Karpas-422 (cell line): ENCODE data around the gene GOT1. TPM values are rescaled to one million over a fixed set of nuclear protein-coding genes. Genes with fewer than 3 reads are reported as not detected.

ENCODE experiments used
- DNase-seq: peaks from one replicate; pipeline ENCODE4 v3.0.0-alpha.2; 2015
- H2AFZ ChIP-seq: fragments of 200-600 bp; sonication (generic); 2 replicates; pipeline ENCODE4 v1.6.1; 2014; ENCODE audit warnings: antibody characterized with exemption, low read length, mixed read lengths
- H3K27ac ChIP-seq: fragments of 200-600 bp; sonication (generic); 2 replicates; pipeline ENCODE4 v1.5.1; 2014; ENCODE audit warnings: mild to moderate bottlenecking, low read length, moderate library complexity
- H3K27me3 ChIP-seq: fragments of 200-600 bp; sonication (generic); 2 replicates; pipeline ENCODE4 v1.6.1; 2014; ENCODE audit warnings: low read length, mixed read lengths
- H3K36me3 ChIP-seq: fragments of 200-600 bp; sonication (generic); 2 replicates; pipeline ENCODE4 v1.6.1; 2014; ENCODE audit warnings: low read length, mixed read lengths; ENCODE audit not compliant: insufficient read depth
- H3K4me1 ChIP-seq: fragments of 200-600 bp; sonication (generic); 2 replicates; pipeline ENCODE4 v1.6.1; 2014; ENCODE audit warnings: mild to moderate bottlenecking, low read length, mixed read lengths
- H3K4me2 ChIP-seq: fragments of 200-600 bp; sonication (generic); 2 replicates; pipeline ENCODE4 v1.6.1; 2014; ENCODE audit warnings: low read length, low read depth, mild to moderate bottlenecking; ENCODE audit not compliant: poor library complexity, severe bottlenecking
- H3K4me3 ChIP-seq: fragments of 200-600 bp; sonication (generic); 2 replicates; pipeline ENCODE4 v1.5.1; 2014; ENCODE audit warnings: mild to moderate bottlenecking, antibody characterized with exemption, low read length, mixed read lengths
- H3K79me2 ChIP-seq: fragments of 200-600 bp; sonication (generic); 2 replicates; pipeline ENCODE4 v1.6.1; 2014; ENCODE audit warnings: mild to moderate bottlenecking, low read length, mixed read lengths
- H3K9ac ChIP-seq: fragments of 200-600 bp; sonication (generic); 2 replicates; pipeline ENCODE4 v1.6.0; 2014; ENCODE audit warnings: low read length
- H3K9me2 ChIP-seq: fragments of 200-600 bp; sonication (generic), shearing (Covaris generic); replicated peaks from 2 replicates; pipeline ENCODE4 v1.6.0; 2014; ENCODE audit warnings: mild to moderate bottlenecking, low read length, moderate library complexity; ENCODE audit not compliant: insufficient read depth
- H3K9me3 ChIP-seq: fragments of 300-700, 200-600 bp; sonication (generic); 2 replicates; pipeline ENCODE4 v1.6.1; 2014; ENCODE audit warnings: low read length, mixed read lengths
- H4K20me1 ChIP-seq: fragments of 200-600 bp; sonication (generic); 2 replicates; pipeline ENCODE4 v1.6.1; 2014; ENCODE audit warnings: mild to moderate bottlenecking, antibody characterized with exemption, low read length, low read depth; ENCODE audit not compliant: insufficient read depth
- total RNA-seq: library from RNA; depleted of rRNA; stranded (reverse); fragments of >200 nt; shearing (Covaris generic); gene quantifications from 2 replicates; pipeline ENCODE4 v1.2.3, GENCODE V29; 2014; ENCODE audit warnings: low replicate concordance

GOT1 gene
- total RNA-seq, 1 experiment from 2014 or later: 34.1 TPM

DNA sequence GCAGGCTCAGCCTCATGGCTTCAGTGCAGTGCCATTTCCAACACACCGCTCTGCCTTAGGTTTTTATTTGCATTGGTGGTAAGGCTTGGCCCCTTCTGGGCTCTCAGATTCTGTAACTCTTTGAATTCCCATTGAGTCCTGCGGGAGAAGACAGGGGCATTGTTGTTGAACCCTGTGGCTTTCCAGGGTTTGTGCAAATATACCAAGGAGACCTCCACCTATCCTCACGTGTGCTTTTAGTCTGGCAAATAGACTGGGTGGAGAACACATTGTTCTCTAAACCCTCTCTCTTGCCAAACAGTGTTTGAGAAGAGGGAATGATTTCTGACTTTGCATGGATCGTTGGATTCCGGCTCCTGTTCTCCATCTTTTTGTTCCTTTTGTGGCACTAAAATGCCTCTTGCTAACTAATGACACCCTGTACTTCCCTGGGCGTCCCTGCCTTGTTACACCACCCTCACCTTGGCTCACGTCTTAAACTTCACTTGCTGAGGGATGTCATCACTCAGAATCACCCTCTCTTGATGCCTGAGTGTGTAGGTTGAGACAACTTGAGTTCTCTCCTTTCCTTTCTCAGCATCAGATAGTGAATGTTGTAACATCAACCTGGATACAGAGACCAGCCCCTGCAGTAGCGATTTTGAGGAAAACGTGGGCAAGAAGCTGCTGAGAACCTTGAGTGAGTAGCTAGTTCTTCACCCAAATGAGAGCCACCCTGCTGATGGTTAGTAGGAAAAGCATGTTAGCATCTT, 40.5 kb downstream of the GOT1 start:
- Histone ChIP-seq H3K27ac (no peak overlapping the region), H2AFZ (no peak overlapping the region), H3K36me3 (no peaks in the 10 kb centered on the region), H3K79me2 (no peaks in the 10 kb centered on the region), H4K20me1 (no peaks in the 10 kb centered on the region), H3K4me2 (no peak overlapping the region), H3K4me1 (no peaks in the 10 kb centered on the region), H3K9ac (no peak overlapping the region), H3K4me3 (no peak overlapping the region), H3K9me2 (no peaks in the 10 kb centered on the region), H3K27me3 (no peaks in the 10 kb centered on the region), H3K9me3 (no peaks in the 10 kb centered on the region)
- no peak for DNase-seq

DNA sequence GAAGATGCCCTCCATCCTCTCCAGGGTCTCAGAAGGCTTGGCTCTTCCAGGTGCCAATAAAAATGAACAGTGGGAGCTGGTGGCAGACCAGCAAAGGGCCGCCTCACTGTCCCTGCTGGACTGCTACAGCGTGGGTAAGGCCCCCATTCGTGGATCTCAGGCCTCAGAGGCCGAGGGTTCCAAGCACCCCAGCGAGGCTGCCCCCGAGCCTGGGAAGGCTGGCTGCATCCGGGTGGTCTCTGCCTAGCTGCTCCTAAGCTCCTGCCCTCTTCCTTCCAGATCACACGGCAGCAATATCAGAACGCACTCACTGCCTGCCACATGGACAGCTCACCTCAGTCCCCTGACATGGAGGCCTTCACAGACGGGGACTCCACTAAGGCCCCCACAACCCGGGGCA, 42.9 kb downstream of the GOT1 start:
- Histone ChIP-seq H3K36me3 (no peaks in the 10 kb centered on the region), H3K27me3 (no peaks in the 10 kb centered on the region), H4K20me1 (no peaks in the 10 kb centered on the region), H2AFZ (no peak overlapping the region), H3K9me2 (no peaks in the 10 kb centered on the region), H3K4me2 (no peak overlapping the region), H3K4me1 (no peaks in the 10 kb centered on the region), H3K9me3 (no peaks in the 10 kb centered on the region), H3K79me2 (no peaks in the 10 kb centered on the region), H3K27ac (no peak overlapping the region), H3K4me3 (no peak overlapping the region), H3K9ac (no peak overlapping the region)
- DNase-seq: no peak

DNA sequence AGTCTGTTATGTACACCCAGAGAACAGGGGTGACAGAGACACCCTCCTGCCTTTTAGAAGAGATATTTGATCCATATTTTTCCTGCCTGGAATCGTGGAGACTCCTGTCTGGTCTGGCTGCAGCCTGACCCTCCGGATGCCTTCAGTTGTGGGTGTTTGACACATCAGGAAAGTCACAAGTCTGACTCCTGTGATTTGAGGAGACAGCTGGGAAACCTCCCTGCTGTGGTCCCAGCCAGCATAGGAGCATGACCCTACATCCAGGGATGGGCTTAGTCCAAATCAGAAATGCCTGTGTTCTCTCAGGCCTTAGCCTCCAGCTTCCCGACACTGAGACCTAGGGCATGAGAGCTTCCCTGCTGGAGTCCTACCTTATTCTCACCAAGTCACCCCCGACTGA, 43.4 kb downstream of the GOT1 start:
- H3K4me1 ChIP-seq: no peaks in the 10 kb centered on the region
- H3K27ac ChIP-seq: no peak overlapping the region
- H3K9me3 ChIP-seq: no peaks in the 10 kb centered on the region
- no peaks in the 10 kb centered on the region for H3K27me3 ChIP-seq
- H3K9ac ChIP-seq: no peak overlapping the region
- no peaks in the 10 kb centered on the region for H4K20me1 ChIP-seq
- DNase-seq: no peak
- H2AFZ ChIP-seq: no peak overlapping the region
- no peak overlapping the region for H3K4me2 ChIP-seq
- H3K4me3 ChIP-seq: no peak overlapping the region
- H3K9me2 ChIP-seq: no peaks in the 10 kb centered on the region
- no peaks in the 10 kb centered on the region for H3K79me2 ChIP-seq
- no peaks in the 10 kb centered on the region for H3K36me3 ChIP-seq

DNA sequence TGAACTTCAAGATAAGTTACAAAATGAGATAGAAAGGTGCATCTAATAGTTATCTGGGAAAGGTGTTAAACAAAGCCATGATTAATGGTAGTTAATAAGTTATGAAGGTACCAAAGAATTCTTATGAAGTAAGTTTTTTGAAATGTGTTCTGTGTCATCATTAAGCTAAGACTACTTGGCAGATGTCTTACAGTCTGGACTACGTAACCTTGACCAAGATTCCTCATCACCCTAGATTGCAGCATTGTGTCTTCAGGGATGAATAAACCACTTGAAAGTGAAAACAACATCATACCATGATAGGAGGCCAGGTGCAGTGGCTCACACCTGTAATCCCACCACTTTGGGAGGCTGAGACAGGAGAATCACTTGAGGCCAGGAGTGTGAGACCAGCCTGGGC, 48.2 kb downstream of the GOT1 start:
- H3K27me3 ChIP-seq: no peaks in the 10 kb centered on the region
- no peaks in the 10 kb centered on the region for H3K9me2 ChIP-seq
- no peaks in the 10 kb centered on the region for H4K20me1 ChIP-seq
- H3K9ac ChIP-seq: no peak overlapping the region
- no peaks in the 10 kb centered on the region for H3K9me3 ChIP-seq
- H2AFZ ChIP-seq: no peak overlapping the region
- H3K79me2 ChIP-seq: no peaks in the 10 kb centered on the region
- no peak for DNase-seq
- no peak overlapping the region for H3K4me2 ChIP-seq
- H3K4me1 ChIP-seq: no peaks in the 10 kb centered on the region
- H3K36me3 ChIP-seq: no peaks in the 10 kb centered on the region
- H3K4me3 ChIP-seq: no peak overlapping the region
- H3K27ac ChIP-seq: no peak overlapping the region

DNA sequence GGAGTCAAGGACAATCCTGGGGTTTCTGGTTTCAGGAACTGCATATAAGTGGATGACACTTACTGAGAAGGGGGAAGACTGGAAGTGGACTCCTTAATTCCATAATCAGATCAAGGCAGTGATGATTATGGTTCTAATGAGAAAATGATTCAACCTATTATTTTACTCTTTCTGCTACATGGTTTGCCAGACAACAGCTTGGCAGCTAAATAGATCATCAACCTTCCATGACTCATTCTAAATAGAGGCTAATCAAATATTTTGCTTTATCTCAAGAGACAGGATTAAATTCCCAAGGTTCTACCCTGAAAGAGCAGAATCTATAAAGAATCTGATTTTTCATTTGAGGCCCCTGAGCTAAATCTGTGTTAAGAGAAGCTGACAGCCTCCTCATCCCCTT, 55.0 kb downstream of the GOT1 start:
- H3K36me3 ChIP-seq: no peaks in the 10 kb centered on the region
- H4K20me1 ChIP-seq: no peaks in the 10 kb centered on the region
- H3K4me2 ChIP-seq: no peak overlapping the region
- H3K79me2 ChIP-seq: no peaks in the 10 kb centered on the region
- H3K27ac ChIP-seq: no peak overlapping the region
- H3K4me1 ChIP-seq: peaks cover 6% of the 10 kb centered on the region
- no peak overlapping the region for H3K9ac ChIP-seq
- H3K27me3 ChIP-seq: no peaks in the 10 kb centered on the region
- no peaks in the 10 kb centered on the region for H3K9me3 ChIP-seq
- H3K4me3 ChIP-seq: no peak overlapping the region
- H3K9me2 ChIP-seq: no peaks in the 10 kb centered on the region
- H2AFZ ChIP-seq: no peak overlapping the region
- no peak for DNase-seq

DNA sequence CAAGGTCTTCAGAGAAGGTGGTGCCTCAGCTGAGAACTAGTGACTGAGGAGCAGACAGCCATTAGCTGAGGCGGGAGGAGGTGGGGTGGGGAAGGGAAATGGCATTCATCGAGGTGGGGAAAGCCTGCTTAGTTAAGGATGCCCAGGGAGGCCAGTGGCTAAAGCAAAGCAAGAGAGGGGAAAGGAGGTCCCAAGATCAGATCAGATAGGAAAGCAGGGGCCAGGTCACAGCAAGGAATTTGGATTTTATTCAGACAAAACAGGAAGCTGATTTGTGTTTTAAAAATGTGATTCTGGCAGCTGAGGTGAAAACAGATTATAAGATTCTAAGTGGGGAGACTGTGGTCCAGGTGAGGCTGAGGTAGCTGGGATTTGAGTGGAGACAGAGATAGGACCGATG, 55.5 kb downstream of the GOT1 start:
- no peaks in the 10 kb centered on the region for H4K20me1 ChIP-seq
- no peaks in the 10 kb centered on the region for H3K79me2 ChIP-seq
- no peak overlapping the region for H3K4me2 ChIP-seq
- no peak overlapping the region for H2AFZ ChIP-seq
- no peaks in the 10 kb centered on the region for H3K36me3 ChIP-seq
- H3K27ac ChIP-seq: no peak overlapping the region
- peaks cover 6% of the 10 kb centered on the region for H3K4me1 ChIP-seq
- H3K4me3 ChIP-seq: no peak overlapping the region
- no peak overlapping the region for H3K9ac ChIP-seq
- no peaks in the 10 kb centered on the region for H3K27me3 ChIP-seq
- H3K9me3 ChIP-seq: no peaks in the 10 kb centered on the region
- no peaks in the 10 kb centered on the region for H3K9me2 ChIP-seq
- no peak for DNase-seq

DNA sequence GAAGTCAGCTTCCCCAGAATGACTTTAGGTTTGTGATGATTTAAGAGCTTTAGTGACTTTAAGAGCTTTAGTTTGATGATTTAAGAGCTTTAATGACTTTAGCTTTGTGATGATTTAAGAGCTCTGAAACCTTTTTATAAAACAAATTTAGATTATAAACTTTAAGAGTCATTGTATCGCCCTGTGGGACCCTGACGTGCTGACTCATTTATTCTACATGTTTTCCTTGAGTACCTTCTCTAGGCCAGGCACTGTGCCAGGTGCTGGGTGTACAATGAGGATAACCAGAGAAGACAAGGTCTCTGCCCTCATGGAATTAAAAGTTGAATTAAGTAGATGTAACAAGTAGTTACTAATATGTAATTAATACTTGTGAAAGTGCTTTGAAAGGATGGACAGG, 55.9 kb downstream of the GOT1 start:
- no peak for DNase-seq
- H3K9me2 ChIP-seq: no peaks in the 10 kb centered on the region
- peaks cover 6% of the 10 kb centered on the region for H3K4me1 ChIP-seq
- H3K79me2 ChIP-seq: no peaks in the 10 kb centered on the region
- no peaks in the 10 kb centered on the region for H3K36me3 ChIP-seq
- H3K9ac ChIP-seq: no peak overlapping the region
- H3K4me3 ChIP-seq: no peak overlapping the region
- H3K27me3 ChIP-seq: no peaks in the 10 kb centered on the region
- H4K20me1 ChIP-seq: no peaks in the 10 kb centered on the region
- no peaks in the 10 kb centered on the region for H3K9me3 ChIP-seq
- H2AFZ ChIP-seq: no peak overlapping the region
- H3K27ac ChIP-seq: no peak overlapping the region
- H3K4me2 ChIP-seq: no peak overlapping the region

DNA sequence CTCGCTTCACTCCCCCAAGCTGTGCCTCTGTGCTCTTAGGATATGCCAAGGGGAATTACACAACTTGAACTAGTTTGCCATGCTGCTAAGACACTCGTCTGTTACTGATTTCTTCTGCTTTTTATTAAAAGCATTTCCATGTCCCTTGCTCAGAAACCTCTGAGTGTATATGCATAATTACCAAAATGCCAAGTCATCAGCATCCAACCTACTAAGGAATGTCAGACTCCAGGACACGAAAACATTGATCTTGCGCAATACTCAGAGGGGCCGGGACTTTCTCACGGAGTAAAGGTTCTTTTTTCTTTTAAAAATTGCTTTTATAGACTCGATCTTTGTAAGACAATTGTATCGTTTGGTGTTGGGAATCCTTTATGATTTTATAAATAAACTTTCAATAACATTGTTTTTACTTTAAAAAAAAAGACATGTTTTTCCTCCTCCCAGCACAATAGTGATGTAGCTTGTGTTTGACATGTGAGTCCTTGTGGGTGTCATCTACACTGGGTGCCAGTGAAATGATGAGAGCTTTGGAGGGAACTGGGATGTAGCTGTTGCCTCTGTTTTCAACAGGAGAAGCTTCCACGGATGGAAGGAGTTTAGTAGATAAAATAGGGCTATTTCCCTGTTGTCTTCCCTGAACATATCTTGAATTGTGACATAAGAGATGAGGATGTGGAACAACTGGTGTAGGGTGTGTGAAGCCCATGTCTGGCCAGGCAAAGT, 57.7 kb downstream of the GOT1 start:
- H4K20me1 ChIP-seq: no peaks in the 10 kb centered on the region
- no peaks in the 10 kb centered on the region for H3K79me2 ChIP-seq
- H3K9me3 ChIP-seq: no peaks in the 10 kb centered on the region
- H3K9me2 ChIP-seq: no peaks in the 10 kb centered on the region
- H3K4me2 ChIP-seq: no peak overlapping the region
- H2AFZ ChIP-seq: no peak overlapping the region
- no peak overlapping the region for H3K27ac ChIP-seq
- no peaks in the 10 kb centered on the region for H3K36me3 ChIP-seq
- H3K4me3 ChIP-seq: no peak overlapping the region
- DNase-seq: no peak
- H3K27me3 ChIP-seq: no peaks in the 10 kb centered on the region
- no peak overlapping the region for H3K9ac ChIP-seq
- peaks cover 6% of the 10 kb centered on the region for H3K4me1 ChIP-seq
